GM19324 (cell line): ENCODE data around the gene ST6GALNAC3.

Source experiments
- ATAC-seq: cut with Tn5 transposase; IDR thresholded peaks from one replicate; pipeline ENCODE4 v1.9.1; 2021; ENCODE audit warnings: mild to moderate bottlenecking, moderate library complexity; ENCODE audit not compliant: unreplicated experiment, low FRiP score

Gene ST6GALNAC3

DNA sequence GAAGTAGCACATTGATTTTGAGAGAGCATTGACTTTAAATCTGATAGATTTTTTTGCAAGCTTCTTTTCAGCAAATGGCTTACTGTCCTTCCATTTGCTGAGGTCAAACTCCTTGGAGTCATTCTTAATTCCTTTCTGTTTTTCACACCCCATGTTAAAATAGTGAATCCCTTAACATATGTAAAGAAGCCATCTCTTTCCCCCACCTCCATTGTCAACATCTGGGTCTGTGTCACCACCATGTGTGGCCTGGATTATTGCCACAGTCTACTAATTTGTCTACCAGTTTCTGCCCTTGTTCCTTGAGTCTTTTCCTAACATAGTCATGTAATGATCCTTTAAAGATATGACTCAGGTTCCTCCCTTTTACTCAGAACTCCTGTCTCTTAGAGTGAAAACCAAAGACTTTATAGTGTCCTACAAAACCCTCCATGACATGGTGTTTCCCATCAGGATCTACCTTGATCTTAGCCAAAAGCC is 104.7 kb downstream of the ST6GALNAC3 start:
- no peak for ATAC-seq

GRCh38 chr1:76185207-76185606 is 110.7 kb downstream of the ST6GALNAC3 start:
- no peak for ATAC-seq

GRCh38 chr1:76186554-76187170 is 112.1 kb downstream of the ST6GALNAC3 start:
- ATAC-seq, result no peak

GRCh38 chr1:76187436-76187835 is 112.9 kb downstream of the ST6GALNAC3 start:
- ATAC-seq, result no peak

DNA sequence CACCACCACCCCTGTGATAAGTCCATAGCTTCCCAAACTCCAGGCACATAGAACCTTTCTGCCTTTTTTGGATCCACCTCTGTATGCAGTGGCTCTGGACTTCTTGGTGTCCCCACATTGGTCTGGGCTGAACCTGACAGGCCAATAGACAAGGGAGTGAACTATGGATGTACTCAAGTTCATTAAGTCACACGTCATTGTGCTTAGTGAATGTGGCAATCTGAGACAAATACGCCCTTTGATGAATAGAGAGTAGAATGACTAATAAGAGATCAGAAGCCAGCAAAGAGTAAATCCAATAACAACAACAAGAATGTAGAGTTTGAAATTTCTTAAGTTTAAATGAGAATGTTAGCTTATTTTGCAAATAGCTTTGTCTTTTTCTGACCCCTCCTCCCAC is 114.8 kb downstream of the ST6GALNAC3 start:
- no peak for ATAC-seq

DNA sequence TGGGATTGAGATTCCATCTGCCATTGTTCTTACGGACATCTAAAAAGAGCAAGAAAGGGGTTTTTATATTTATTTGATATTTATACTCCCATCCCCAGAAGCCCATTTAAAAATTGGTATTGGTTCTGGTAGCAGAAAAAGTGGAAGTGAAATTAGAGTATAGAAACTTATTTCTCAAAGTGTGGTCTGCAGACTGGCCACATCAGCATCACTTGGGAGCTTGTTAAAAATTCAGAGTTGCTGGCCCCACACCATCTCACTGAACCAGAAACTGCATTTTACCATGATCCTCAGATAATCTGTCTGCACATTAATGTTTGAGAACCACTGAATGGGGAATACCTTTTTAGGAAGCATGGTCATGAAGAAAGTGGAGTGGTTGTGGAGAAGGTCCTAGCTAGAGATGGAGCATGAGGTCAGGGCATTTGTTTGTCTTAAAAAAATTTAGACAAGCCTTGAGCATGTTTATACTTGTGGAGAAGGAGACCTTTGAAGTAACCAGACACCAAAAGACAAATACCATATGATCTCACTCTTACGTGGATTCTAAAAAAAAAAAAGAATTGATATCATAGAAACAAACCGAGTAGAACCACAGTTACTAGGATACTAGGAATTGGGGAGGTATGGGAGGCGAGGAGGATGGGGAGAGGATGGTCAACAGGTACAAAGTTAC is 116.3 kb downstream of the ST6GALNAC3 start:
- no peak for ATAC-seq

DNA sequence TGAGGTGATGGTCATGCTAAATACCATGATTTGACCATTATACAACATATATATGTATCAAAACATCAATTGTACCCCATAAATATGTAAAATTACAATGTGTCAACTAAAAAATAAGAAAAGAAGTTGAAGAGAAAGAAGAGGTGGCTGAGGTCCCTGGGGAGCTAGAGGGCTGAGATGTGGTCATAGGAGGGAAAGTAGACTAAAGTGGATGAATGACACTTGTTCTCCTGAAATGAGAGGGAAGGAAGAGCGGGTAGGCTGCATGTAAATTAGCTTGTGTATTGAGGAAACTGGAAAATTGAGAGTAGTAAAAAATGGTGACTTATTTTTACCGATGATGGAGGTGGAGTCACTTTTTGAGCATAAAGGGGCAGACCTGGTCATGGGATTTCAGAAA is 117.0 kb downstream of the ST6GALNAC3 start:
- no peak for ATAC-seq

- no peak for ATAC-seq
These were observed 123.9 kb downstream of the ST6GALNAC3 start for GRCh38 chr1:76198452-76198851.

GRCh38 chr1:76202670-76203069 is 128.1 kb downstream of the ST6GALNAC3 start:
- no peak for ATAC-seq

DNA sequence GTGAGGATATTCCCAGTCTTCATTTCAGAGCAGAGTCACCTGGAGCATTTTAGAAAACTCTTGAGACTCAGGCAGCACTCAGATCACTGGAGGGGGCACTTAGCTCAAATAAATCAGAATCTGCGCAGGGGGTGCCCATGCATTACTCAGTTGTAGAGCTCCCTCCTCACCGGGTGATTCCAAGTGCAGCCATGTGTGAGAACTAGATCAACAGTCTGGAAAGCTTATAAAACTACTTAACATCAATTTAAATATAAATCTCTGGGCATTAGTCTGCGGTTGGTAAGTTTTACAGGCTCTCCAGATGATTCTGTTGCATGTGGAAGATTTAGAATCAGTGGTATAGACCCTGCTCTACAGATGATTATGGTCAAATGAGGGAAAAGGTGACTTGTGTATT is 128.6 kb downstream of the ST6GALNAC3 start:
- ATAC-seq, result no peak

- no peak for ATAC-seq
These were observed 134.7 kb downstream of the ST6GALNAC3 start for GRCh38 chr1:76209238-76209637.

DNA sequence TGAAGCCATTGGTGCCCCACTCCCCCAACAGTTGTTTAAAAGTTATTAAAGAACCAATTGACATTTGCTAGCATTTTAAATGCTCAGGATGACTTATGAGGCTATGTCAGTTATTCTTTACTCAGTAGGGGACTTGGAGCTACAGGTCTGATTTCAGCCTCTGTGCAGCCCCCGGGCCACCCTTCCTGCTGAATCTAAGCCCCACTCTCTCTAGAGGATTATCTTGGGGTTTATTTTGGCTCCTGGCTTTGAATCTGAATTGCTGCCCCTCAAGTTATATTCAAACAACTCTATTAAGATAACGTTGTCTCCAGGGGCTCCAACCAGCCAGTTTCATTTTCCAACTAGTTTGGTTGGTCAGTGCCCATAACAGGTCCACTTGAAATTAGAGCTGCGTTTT is 135.1 kb downstream of the ST6GALNAC3 start:
- no peak for ATAC-seq

DNA sequence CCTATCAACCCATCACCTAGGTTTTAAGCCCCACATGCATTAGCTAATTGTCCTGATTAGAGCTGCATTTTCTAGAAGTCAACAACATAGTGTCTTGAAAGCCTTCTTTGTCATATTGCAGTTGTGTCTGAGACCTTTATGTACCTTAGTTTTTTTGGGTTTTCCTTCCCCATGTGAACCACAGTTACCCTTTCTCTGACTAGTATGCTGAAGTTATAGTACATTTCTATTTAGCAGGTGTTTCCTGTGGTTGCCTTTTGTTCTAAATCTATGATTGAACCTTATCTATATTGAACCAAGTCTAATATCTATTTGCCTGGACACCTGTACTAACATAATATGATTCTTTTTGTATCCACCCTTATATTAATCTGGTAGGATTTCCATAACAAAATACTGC is 135.6 kb downstream of the ST6GALNAC3 start:
- ATAC-seq, result no peak

DNA sequence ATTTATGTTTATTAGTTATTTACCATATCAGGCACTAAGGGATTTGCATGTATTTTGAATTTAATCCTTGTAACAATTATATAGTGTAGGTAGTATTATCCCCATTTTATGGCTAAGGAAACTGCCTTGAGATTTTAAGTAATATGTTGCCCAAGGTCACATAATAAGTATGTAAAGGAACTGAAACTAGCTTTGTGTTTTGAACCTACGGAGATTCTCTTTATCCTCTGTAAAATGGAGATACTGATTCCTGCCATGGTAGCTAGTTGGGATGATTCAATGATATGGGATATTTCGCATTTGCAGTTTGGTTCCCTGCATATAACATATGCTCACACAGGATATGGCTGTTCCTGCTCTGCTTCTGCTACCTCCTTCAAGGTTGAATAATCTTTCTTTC is 144.3 kb downstream of the ST6GALNAC3 start:
- no peak for ATAC-seq

GRCh38 chr1:76219366-76219818 is 144.8 kb downstream of the ST6GALNAC3 start:
- ATAC-seq, result no peak

DNA sequence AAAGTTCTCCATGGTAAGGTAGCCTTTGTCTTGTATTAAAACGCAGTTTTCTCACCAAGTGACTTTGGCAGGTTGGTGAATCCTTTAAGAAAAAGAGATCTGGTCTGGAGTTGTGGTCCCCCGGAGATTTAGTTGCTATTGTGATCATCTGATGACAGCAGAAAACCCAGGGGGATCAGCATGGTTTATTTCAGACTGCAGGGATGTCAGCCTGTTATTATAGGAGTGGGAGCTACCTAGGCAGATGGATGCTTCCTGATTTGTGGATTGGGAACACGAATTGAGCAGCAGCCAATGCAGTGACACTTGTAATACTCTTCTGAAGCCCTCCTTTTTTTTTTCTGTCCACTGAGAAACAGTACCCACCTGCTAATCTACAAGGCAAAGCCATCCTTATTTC is 150.2 kb downstream of the ST6GALNAC3 start:
- no peak for ATAC-seq

- ATAC-seq, result no peak
These were observed 151.0 kb downstream of the ST6GALNAC3 start for GRCh38 chr1:76225526-76225925.

DNA sequence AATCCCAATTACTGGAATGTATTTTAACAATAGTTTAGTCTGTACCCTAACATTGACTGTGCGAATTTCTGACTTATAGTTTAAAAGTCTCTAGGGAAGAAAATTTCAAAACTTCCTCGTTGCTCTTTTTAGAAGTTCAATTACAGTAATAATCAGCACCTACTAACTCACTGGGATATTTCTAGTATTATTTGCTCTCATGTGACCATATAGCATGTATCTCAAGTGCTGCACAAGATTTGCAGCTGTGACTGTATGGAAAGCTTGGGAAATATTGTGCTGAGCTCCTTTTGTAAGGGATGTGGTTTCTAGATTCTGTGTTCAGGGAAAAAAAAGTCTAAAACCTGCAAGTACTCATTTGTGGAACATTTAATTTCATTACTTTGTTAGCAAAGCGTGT is 153.1 kb downstream of the ST6GALNAC3 start:
- no peak for ATAC-seq

GRCh38 chr1:76229279-76230005 is 154.9 kb downstream of the ST6GALNAC3 start:
- ATAC-seq, result no peak

- no peak for ATAC-seq
These were observed 156.3 kb downstream of the ST6GALNAC3 start for GRCh38 chr1:76230842-76231281.

- no peak for ATAC-seq
These were observed 156.8 kb downstream of the ST6GALNAC3 start for GRCh38 chr1:76231320-76231719.
